ENCODE data around the gene ACSL1. TPM values are rescaled to one million over a fixed set of nuclear protein-coding genes. Genes with fewer than 3 reads are reported as not detected.

ACSL1 gene
- total and polyA plus RNA-seq, 9 of the 15 experiments (the other 6 are each of a cell fraction or from before 2014, with no cell fraction given), result 6.7 to 24.1 (median 15.0) TPM

GRCh38 chr4:184747034-184747830 lies 78.5 kb downstream of the ACSL1 start (continued):
- TF ChIP-seq, protein P1, sequence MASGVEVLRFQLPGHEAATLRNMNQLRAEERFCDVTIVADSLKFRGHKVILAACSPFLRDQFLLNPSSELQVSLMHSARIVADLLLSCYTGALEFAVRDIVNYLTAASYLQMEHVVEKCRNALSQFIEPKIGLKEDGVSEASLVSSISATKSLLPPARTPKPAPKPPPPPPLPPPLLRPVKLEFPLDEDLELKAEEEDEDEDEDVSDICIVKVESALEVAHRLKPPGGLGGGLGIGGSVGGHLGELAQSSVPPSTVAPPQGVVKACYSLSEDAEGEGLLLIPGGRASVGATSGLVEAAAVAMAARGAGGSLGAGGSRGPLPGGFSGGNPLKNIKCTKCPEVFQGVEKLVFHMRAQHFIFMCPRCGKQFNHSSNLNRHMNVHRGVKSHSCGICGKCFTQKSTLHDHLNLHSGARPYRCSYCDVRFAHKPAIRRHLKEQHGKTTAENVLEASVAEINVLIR (CRISPR knock-in tag; IDR thresholded peaks at IDR 0.05), result no peak
- TF ChIP-seq, protein P2, sequence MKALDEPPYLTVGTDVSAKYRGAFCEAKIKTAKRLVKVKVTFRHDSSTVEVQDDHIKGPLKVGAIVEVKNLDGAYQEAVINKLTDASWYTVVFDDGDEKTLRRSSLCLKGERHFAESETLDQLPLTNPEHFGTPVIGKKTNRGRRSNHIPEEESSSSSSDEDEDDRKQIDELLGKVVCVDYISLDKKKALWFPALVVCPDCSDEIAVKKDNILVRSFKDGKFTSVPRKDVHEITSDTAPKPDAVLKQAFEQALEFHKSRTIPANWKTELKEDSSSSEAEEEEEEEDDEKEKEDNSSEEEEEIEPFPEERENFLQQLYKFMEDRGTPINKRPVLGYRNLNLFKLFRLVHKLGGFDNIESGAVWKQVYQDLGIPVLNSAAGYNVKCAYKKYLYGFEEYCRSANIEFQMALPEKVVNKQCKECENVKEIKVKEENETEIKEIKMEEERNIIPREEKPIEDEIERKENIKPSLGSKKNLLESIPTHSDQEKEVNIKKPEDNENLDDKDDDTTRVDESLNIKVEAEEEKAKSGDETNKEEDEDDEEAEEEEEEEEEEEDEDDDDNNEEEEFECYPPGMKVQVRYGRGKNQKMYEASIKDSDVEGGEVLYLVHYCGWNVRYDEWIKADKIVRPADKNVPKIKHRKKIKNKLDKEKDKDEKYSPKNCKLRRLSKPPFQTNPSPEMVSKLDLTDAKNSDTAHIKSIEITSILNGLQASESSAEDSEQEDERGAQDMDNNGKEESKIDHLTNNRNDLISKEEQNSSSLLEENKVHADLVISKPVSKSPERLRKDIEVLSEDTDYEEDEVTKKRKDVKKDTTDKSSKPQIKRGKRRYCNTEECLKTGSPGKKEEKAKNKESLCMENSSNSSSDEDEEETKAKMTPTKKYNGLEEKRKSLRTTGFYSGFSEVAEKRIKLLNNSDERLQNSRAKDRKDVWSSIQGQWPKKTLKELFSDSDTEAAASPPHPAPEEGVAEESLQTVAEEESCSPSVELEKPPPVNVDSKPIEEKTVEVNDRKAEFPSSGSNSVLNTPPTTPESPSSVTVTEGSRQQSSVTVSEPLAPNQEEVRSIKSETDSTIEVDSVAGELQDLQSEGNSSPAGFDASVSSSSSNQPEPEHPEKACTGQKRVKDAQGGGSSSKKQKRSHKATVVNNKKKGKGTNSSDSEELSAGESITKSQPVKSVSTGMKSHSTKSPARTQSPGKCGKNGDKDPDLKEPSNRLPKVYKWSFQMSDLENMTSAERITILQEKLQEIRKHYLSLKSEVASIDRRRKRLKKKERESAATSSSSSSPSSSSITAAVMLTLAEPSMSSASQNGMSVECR (CRISPR knock-in tag; IDR thresholded peaks at IDR 0.05), result no peak
- TF ChIP-seq ZNF668 (CRISPR knock-in tag; IDR thresholded peaks at IDR 0.05), result no peak
- no peak for TF ChIP-seq ZNF165 (CRISPR knock-in tag; IDR thresholded peaks at IDR 0.05; ENCODE audit: borderline replicate concordance)
- TF ChIP-seq ZBTB17 (CRISPR knock-in tag; IDR thresholded peaks at IDR 0.05), result no peak
- no peak for TF ChIP-seq HOXB6 (CRISPR knock-in tag; IDR thresholded peaks at IDR 0.05; ENCODE audit: borderline replicate concordance)
- no peak for TF ChIP-seq FOXJ3 (CRISPR knock-in tag; IDR thresholded peaks at IDR 0.05)
- TF ChIP-seq RBBP5 (IDR thresholded peaks at IDR 0.05; ENCODE audit: borderline replicate concordance, insufficient read depth, low read length, poor library complexity, severe bottlenecking), result no peak
- TF ChIP-seq NBN (IDR thresholded peaks at IDR 0.05; ENCODE audit: low read depth), result no peak
- peak; percentile 53; the same call in 1 of the 2 replicates for TF ChIP-seq ESRRA (IDR thresholded peaks at IDR 0.05; ENCODE audit: borderline replicate concordance, low read depth)
- TF ChIP-seq, protein P3, sequence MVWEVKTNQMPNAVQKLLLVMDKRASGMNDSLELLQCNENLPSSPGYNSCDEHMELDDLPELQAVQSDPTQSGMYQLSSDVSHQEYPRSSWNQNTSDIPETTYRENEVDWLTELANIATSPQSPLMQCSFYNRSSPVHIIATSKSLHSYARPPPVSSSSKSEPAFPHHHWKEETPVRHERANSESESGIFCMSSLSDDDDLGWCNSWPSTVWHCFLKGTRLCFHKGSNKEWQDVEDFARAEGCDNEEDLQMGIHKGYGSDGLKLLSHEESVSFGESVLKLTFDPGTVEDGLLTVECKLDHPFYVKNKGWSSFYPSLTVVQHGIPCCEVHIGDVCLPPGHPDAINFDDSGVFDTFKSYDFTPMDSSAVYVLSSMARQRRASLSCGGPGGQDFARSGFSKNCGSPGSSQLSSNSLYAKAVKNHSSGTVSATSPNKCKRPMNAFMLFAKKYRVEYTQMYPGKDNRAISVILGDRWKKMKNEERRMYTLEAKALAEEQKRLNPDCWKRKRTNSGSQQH (CRISPR knock-in tag; IDR thresholded peaks at IDR 0.05), result no peak
- no peak for TF ChIP-seq KLF10 (CRISPR knock-in tag; IDR thresholded peaks at IDR 0.05)
- no peak for TF ChIP-seq HMG20B (CRISPR knock-in tag; IDR thresholded peaks at IDR 0.05)
- TF ChIP-seq SMAD1 (IDR thresholded peaks at IDR 0.05; ENCODE audit: low read depth, low read length, partially characterized antibody), result no peak
- TF ChIP-seq FOXA3 (CRISPR knock-in tag; conservative IDR thresholded peaks at IDR 0.05 in 1 of 2, IDR thresholded peaks at IDR 0.05 in 1 of 2), result no peak
- TF ChIP-seq IFI16 (CRISPR knock-in tag; IDR thresholded peaks at IDR 0.05), result no peak
- peak; percentile 54; the same call in 1 of the 2 replicates for TF ChIP-seq CTBP1 (IDR thresholded peaks at IDR 0.05; ENCODE audit: borderline replicate concordance)
- no peak for TF ChIP-seq MTA2 (IDR thresholded peaks at IDR 0.05; ENCODE audit: low read depth)
- no peak for TF ChIP-seq NR2C2 (CRISPR knock-in tag; IDR thresholded peaks at IDR 0.05)
- TF ChIP-seq NR2C2 (tag; IDR thresholded peaks at IDR 0.05), result peak; percentile 29; the same call in 1 of the 2 replicates
- TF ChIP-seq, protein P4, sequence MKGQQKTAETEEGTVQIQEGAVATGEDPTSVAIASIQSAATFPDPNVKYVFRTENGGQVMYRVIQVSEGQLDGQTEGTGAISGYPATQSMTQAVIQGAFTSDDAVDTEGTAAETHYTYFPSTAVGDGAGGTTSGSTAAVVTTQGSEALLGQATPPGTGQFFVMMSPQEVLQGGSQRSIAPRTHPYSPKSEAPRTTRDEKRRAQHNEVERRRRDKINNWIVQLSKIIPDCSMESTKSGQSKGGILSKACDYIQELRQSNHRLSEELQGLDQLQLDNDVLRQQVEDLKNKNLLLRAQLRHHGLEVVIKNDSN (CRISPR knock-in tag; IDR thresholded peaks at IDR 0.05), result no peak

All from K562 (cell line).